Measurements from ENCODE around the gene HERC3.

GRCh38 chr4:88616275-88617150 is 24.2 kb downstream of the HERC3 start:
- TF ChIP-seq EZH2 (IDR thresholded peaks at IDR 0.05) (no peak), POLR2AphosphoS5 (IDR thresholded peaks at IDR 0.05; ENCODE audit: borderline replicate concordance, low read depth, low read length) (no peak)

All from SK-N-MC (cell line).